Stimulated activated CD8-positive, alpha-beta memory T cell treated with anti-CD3 and anti-CD28 coated beads, Interleukin-2, amount 100 ng/mL, for 1 hour (primary cell): ENCODE measurements around the gene NDUFC1.

Experiments used
- DNase-seq, 2 donors: peaks; one replicate each; pipeline ENCODE4 v3.0.0-alpha.2; 2020; ENCODE audit warnings: low read depth in 2 of 2

The NDUFC1 gene

GRCh38 chr4:139247700-139248238, 54.5 kb downstream of the NDUFC1 start:
- no peak for DNase-seq

- DNase-seq = no peak
These were observed 55.0 kb downstream of the NDUFC1 start for GRCh38 chr4:139247241-139247640.

- DNase-seq = no peak
These were observed 56.1 kb downstream of the NDUFC1 start for GRCh38 chr4:139246166-139246565.

- no peak for DNase-seq
These were observed 56.7 kb downstream of the NDUFC1 start for GRCh38 chr4:139245590-139245989.

- DNase-seq = no peak
These were observed 58.6 kb downstream of the NDUFC1 start for GRCh38 chr4:139243448-139244365.

- no peak for DNase-seq
These were observed 59.7 kb downstream of the NDUFC1 start for GRCh38 chr4:139242511-139243051.

GRCh38 chr4:139241784-139242151, 60.5 kb downstream of the NDUFC1 start:
- no peak for DNase-seq

GRCh38 chr4:139241086-139241783, 61.0 kb downstream of the NDUFC1 start:
- DNase-seq = no peak
